ENCODE data around the gene IL17D.
"Not testable (repeated sequence)": the region's sequence is repeated elsewhere in the genome, so short reads cannot be mapped to it uniquely, and the experiment has no call there.

Gene IL17D

DNA sequence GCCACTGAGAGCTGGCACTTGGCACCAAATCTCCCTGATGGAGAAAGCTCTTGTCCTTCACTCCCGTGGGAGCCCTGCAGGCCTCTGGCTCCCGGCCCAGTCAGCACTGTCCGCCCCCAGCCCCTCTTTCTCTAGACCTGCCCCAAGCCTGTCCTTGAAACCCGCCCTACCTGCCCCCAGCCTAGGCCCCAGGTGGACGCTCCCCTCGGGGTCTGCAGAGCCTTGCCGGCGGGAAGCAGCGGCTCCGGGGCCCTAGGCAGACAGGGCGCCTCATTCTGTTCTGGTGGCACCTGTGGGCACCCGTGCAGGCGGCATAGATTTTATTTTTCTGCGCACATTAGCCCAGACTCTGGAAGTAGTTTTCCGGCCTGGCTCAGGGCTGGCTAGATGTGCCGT lies 17.6 kb downstream of the IL17D start:
- no peak for DNase-seq

DNA sequence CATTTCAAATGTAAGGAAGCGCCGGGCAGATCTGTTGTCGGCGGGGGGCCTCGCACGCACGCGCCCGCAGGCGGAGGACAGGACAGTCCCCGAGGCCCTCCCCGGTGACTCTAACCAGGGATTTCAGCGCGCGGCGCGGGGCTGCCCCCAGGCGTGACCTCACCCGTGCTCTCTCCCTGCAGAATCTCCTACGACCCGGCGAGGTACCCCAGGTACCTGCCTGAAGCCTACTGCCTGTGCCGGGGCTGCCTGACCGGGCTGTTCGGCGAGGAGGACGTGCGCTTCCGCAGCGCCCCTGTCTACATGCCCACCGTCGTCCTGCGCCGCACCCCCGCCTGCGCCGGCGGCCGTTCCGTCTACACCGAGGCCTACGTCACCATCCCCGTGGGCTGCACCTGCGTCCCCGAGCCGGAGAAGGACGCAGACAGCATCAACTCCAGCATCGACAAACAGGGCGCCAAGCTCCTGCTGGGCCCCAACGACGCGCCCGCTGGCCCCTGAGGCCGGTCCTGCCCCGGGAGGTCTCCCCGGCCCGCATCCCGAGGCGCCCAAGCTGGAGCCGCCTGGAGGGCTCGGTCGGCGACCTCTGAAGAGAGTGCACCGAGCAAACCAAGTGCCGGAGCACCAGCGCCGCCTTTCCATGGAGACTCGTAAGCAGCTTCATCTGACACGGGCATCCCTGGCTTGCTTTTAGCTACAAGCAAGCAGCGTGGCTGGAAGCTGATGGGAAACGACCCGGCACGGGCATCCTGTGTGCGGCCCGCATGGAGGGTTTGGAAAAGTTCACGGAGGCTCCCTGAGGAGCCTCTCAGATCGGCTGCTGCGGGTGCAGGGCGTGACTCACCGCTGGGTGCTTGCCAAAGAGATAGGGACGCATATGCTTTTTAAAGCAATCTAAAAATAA lies 18.2 kb downstream of the IL17D start:
- peak; percentile 14 for DNase-seq

DNA sequence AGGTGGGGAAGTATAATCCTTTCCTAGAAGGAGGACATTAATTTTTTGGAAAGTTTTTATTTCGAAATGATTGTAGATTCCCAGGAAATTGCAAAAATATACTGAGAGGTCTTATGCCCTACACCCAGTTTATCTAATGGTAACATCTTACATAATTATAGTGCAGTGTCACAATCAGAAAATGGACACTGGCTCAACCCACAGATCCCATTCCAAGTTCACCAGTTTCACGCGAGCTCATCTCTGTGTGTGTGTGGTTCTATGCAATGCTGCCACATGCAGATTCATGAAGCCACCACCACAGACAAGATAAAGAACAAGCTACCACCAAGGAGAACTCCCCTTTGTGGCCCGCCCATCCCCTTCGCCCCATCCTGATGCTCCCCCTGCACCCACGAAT lies 24.4 kb downstream of the IL17D start:
- DNase-seq = no peak

DNA sequence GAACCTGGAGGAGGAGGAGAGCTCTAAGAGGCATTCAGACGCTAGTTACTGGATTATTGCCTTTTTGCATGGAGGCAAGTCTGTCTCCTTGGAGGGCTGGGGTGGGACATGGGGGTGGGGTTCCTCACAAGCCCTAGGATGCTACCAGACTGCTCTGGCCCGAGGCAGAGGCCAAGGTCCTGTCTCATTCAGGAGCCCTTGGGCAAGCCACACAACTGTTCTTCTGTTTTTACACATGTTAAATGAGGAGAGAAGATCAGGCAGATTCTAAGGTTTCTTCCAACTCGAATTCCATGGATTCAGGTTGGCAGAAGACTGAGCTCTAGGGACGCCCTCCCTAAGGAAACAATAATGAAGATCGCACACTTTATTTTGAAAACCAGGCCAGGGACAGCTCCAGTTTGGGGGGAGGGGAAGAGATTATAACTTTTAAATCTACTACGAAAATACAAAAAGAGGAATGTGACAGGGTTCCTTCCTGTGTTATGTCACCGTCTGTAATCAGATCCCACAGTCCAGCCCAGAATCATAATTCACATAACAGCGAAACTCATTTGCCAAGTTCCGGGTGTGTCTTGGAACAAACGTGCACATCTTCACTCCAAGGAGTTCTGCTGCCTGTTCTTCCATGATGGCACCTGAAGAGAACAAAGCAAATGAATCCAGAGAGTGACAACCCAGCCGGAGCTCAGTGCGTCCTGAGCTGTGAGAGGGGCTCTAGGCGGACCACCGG lies 25.2 kb downstream of the IL17D start:
- DNase-seq = no peak

DNA sequence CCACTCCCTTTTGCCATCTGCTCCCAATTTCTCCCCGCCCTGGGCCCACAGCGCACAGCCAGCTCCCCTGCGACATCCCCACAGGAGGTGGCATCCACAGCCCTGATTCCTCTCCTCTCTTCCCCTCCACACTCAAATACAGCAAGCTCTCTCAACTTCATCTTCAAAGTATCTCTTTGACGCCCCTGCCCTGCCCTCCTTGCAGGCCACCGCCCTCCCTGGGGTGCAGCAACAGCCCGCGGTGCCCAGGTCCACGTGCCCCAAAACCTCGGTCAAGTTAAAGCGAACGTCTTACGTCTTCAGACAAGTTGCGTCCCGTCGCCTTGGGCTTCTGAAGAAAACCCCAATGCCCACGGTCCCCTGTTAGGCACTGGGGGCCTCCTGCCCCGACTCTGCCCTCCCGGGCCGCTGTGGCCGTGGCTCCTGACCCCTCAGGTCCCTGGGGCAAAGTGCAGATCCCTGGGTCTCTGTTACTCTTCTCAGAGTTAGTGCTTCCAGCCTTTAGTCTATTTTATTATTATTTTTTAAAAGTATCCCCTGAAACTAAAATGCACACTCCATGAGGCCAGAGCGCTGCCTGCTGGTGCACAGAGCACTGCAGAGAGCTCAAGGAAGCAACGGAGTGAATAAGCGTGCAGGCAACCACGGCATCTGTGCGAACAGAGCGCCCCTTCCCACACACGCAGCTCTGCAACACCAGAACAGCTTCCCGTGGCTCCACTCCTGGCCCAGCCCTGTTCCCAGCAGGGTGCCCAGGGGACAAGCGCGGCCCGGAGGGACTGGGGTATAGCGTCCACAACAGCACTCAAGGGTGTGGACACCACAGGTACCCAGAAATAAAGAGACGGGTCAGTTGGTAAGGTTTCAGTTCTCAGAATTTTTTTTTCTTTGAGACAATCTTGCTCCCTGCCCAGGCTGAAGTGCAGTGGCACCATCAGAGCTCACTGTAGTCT lies 26.4 kb downstream of the IL17D start:
- no peak for DNase-seq

DNA sequence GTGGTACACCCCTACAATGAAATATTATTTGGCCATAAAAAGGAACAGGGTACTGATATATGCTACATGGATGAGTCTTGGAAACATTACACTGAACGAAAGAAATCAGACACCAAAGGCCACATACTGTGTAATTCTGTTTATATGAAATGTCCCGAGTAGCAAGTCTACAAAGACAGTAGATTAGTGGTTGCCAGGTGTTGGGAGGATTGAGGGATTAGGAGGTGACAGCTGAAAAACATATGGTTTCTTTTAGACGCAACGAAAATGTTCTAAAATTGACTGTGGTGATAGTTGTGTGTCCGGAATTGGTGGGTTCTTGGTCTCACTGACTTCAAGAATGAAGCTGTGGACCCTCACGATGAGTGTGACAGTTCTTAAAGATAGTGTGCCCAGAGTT lies 35.1 kb downstream of the IL17D start:
- DNase-seq = no peak

DNA sequence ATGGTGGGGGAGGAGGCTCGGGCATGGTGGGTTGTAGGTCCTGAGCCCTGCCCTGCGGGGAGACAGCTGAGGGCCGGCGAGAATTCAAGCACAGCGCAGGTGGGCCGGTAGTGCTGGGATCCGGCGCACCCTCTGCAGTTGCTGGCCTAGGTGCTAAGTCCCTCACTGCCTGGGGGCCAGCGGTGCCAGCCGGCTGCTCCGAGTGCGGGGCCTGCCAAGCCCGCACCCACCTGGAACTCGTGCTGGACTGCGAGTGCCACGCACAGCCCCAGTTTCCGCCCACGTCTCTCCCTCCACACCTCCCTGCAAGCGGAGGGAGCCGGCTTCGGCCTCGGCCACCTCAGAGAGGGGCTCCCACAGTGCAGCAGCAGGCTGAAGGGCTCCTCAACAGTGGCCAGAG lies 36.5 kb downstream of the IL17D start:
- DNase-seq = no peak

DNA sequence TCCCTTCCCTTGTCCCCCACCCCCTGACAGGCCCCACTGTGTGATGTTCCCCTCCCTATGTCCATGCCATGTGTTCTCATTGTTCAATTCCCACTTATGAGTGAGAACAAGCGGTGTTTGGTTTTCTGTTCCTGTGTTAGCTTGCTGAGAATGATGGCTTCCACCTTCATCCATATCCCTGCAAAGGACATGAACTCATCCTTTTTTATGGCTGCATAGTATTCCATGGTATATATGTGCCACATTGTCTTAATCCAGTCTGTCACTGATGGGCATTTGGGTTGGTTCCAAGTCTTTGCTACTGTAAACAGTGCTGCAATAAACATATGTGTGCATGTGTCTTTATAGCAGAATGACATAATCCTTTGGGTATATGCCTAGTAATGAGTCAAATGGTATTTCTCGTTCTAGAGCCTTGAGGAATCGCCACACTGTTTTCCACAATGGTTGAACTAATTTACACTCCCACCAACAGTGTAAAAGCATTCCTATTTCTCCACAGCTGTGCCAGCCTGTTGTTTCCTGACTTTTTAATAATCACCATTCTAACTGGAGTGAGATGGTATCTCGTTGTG lies 40.4 kb downstream of the IL17D start:
- DNase-seq = not testable (repeated sequence)

DNA sequence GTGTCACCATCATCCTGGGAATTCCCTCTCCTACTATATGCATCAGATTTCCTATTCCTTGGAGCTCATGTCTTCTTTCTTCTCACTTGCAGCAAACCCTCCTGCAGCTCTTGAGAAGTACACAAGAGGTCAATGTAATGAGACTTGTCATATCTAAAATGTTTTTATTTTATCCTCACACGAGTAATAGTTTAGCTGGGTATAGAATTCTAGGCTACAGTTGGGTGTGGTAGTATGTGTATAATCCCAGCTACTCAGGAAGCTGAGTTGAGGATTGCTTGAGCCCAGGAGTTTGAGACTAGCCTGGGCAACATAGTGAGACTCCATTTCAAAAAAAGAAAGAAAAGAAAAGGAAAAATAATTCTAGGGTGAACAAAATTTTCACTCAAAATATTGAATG lies 45.9 kb downstream of the IL17D start:
- DNase-seq = no peak

DNA sequence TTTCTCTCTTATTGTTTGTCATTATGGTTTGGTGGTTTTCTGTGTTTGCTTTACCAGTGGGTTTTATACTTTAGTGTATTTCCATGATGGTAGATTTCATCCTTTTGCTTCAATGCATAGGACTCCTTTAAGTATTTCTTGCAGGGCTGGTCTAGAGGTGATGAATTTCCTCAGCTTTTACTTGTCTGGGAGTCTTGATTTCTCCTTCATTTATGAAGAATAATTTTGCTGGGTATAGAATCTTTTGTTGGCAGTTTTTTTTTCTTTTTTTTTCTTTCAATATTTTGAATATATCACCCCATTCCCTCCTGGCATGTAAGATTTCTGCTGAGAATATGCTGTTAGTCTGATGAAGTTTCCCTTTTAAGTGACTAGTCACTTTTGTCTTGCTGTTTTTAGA lies 50.5 kb downstream of the IL17D start:
- DNase-seq = no peak

DNA sequence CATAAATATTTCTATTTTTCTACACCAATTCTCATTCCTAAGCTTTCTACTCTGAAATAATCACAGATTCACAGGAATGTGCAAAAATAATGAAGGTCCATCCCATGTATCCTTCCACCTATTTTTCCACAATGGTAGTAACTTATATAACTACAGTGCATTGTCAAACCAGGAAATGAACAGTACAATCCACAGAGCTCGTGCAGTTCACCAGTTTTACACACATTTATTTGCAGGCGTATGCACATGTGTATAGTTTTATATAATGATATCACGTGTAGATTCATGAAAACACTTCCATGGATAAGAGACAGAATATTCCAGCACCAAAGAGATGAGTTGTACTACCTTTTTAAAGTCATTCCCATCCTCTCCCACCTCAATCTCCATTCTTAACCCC lies 57.4 kb downstream of the IL17D start:
- no peak for DNase-seq

DNA sequence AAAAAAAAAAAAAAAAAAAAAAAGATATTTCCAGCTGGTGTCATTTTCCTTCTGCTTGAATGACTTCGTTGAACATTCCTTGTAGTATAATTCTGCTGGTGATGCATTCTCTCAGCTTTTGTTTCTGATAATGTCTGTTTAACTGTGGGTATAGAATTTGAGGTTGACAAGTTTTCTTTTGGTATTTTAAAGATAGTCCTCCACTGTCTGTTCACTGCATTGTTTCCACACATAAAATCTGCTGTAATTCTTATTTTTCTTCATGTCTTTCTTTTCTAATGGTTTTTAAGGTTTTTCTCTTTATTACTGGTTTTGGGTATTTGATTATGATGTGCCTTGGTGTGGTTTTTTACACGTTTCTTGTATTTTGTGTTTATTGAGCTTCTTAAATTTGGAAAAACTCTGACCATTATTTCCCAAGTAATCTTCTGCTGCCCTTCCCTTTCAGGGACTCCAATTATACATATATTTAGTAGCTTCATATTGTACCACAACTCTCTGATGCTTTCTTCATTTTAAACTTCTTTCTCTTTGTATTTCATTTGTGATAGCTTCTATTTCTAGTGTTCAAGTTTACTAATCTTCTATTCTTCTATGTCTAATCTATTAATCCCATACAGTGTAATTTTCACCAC lies 63.9 kb downstream of the IL17D start:
- DNase-seq = no peak

DNA sequence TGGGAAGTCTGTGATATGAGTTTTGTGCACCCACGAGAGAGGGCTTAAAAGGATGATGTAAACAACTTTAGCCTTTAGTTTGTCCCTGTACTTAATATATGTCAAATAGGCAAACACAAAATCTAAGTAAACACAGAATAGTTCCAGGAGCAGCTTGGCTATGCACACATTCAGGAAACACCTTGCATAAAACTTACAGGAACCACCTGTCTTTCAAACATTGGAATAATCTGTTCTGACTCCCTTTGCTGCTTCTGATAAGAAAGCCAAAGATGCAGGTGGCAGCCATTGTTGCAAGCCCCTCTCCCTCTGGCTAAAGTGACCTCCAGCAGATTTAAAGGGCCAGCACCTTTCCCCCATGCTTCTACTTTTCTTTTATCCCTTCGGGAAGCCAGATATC lies 65.6 kb downstream of the IL17D start:
- no peak for DNase-seq

DNA sequence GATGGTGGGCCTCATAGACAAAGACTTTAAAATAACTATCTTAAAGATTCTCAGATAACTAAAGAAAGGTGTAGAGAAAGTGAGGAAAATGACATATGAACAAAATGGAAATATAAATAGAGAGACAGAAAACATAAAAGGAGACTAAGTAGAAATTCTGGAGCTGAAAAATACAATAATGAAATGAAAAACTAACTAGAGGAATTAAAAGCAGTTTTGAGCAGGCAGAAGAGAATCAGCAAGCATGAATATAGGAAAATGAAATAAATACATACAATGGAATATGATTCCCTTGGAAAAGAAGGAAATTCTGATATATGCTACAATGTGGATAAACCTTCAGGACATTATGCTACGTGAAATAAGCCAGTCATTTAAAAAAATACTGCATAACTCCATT lies 66.3 kb downstream of the IL17D start:
- DNase-seq = no peak
